SK-N-SH treated with all-trans-retinoic acid at 6 μM for 48 hours (cell line): ENCODE measurements around the gene CACNB2.

Source experiments
- ATAC-seq: fragments of 200-7000 bp; cut with Tn5 transposase; 3 replicates; pipeline ENCODE4 v1.9.1; 2020; ENCODE audit warnings: mild to moderate bottlenecking, moderate library complexity
- BACH2 ChIP-seq: fragments of 250-450 bp; sonication (Bioruptor Pico); IDR thresholded peaks from 2 replicates; pipeline ENCODE4 v1.9.0; 2021; ENCODE audit warnings: mild to moderate bottlenecking, borderline replicate concordance
- CREB5 ChIP-seq: fragments of 250-450 bp; sonication (Bioruptor Pico); IDR thresholded peaks from 2 replicates; pipeline ENCODE4 v1.5.1; 2020; ENCODE audit warnings: low read depth, mild to moderate bottlenecking, moderate library complexity
- CSDC2 ChIP-seq: fragments of 250-450 bp; sonication (Bioruptor Pico); IDR thresholded peaks from 2 replicates; pipeline ENCODE4 v1.5.0; 2020; ENCODE audit warnings: mild to moderate bottlenecking, moderate library complexity
- CSRNP3 ChIP-seq: fragments of 250-450 bp; sonication (Bioruptor Pico); IDR thresholded peaks from 2 replicates; pipeline ENCODE4 v1.5.1; 2021; ENCODE audit warnings: mild to moderate bottlenecking, moderate library complexity
- ESRRG ChIP-seq: fragments of 250-450 bp; sonication (Bioruptor Pico); IDR thresholded peaks from 2 replicates; pipeline ENCODE4 v1.6.1; 2021; ENCODE audit warnings: mild to moderate bottlenecking
- GLIS3 ChIP-seq: fragments of 250-450 bp; sonication (Bioruptor Pico); IDR thresholded peaks from 2 replicates; pipeline ENCODE4 v1.5.0; 2020; ENCODE audit warnings: mild to moderate bottlenecking, moderate library complexity
- PATZ1 ChIP-seq: fragments of 250-450 bp; sonication (Bioruptor Pico); IDR thresholded peaks from 2 replicates; pipeline ENCODE4 v1.8.0; 2020; ENCODE audit warnings: mild to moderate bottlenecking, moderate library complexity, borderline replicate concordance
- POU6F1 ChIP-seq: fragments of 250-450 bp; sonication (Bioruptor Pico); IDR thresholded peaks from 2 replicates; pipeline ENCODE4 v1.8.0; 2021; ENCODE audit warnings: low read depth, mild to moderate bottlenecking, moderate library complexity, borderline replicate concordance
- PPARA ChIP-seq: fragments of 250-450 bp; sonication (Bioruptor Pico); IDR thresholded peaks from 2 replicates; pipeline ENCODE4 v1.5.0; 2020; ENCODE audit warnings: mild to moderate bottlenecking, borderline replicate concordance
- RARB ChIP-seq: fragments of 250-450 bp; sonication (Bioruptor Pico); IDR thresholded peaks from 2 replicates; pipeline ENCODE4 v1.8.0; 2021; ENCODE audit warnings: mild to moderate bottlenecking, moderate library complexity
- TCF4 ChIP-seq: fragments of 250-450 bp; sonication (Bioruptor Pico); IDR thresholded peaks from 2 replicates; pipeline ENCODE4 v1.8.0; 2021; ENCODE audit warnings: mild to moderate bottlenecking, moderate library complexity, borderline replicate concordance
- TOX ChIP-seq: fragments of 250-450 bp; sonication (Bioruptor Pico); IDR thresholded peaks from 2 replicates; pipeline ENCODE4 v1.8.0; 2021; ENCODE audit warnings: mild to moderate bottlenecking, moderate library complexity, borderline replicate concordance
- TSHZ2 ChIP-seq: fragments of 250-450 bp; sonication (Bioruptor Pico); IDR thresholded peaks from 2 replicates; pipeline ENCODE4 v1.5.0; 2020; ENCODE audit warnings: mild to moderate bottlenecking, moderate library complexity
- ZC3H10 ChIP-seq: fragments of 250-450 bp; sonication (Bioruptor Pico); IDR thresholded peaks from 2 replicates; pipeline ENCODE4 v1.5.1; 2021; ENCODE audit warnings: mild to moderate bottlenecking, moderate library complexity
- ZFP30 ChIP-seq: fragments of 450-650 bp; formaldehyde crosslinking; IDR thresholded peaks from 2 replicates; pipeline ENCODE4 v1.5.0; 2022; ENCODE audit warnings: mild to moderate bottlenecking, moderate library complexity
- ZNF565 ChIP-seq: fragments of 450-650 bp; formaldehyde crosslinking; conservative IDR thresholded peaks from 2 replicates; pipeline ENCODE4 v1.5.0; 2020; ENCODE audit warnings: low read depth, mild to moderate bottlenecking, moderate library complexity
- ZNF70 ChIP-seq: fragments of 450-650 bp; formaldehyde crosslinking; IDR thresholded peaks from 2 replicates; pipeline ENCODE4 v1.5.0; 2020; ENCODE audit warnings: mild to moderate bottlenecking, moderate library complexity
- ZNF8 ChIP-seq: fragments of 450-650 bp; formaldehyde crosslinking; IDR thresholded peaks from 2 replicates; pipeline ENCODE4 v1.5.0; 2020; ENCODE audit warnings: mild to moderate bottlenecking, moderate library complexity

Gene CACNB2

GRCh38 chr10:18140149-18140956 is at the start of gene CACNB2:
Gene CACNB2, plus strand, starts transcription at chr10:18140424.
- peak; percentile 78 for ATAC-seq
- TF ChIP-seq GLIS3 = no peak
- TF ChIP-seq BACH2 (CRISPR knock-in tag) = no peak
- TF ChIP-seq POU6F1 = no peak
- no peak for TF ChIP-seq TOX
- TF ChIP-seq CREB5 = no peak
- no peak for TF ChIP-seq TSHZ2 (CRISPR knock-in tag)
- no peak for TF ChIP-seq ZNF565
- no peak for TF ChIP-seq ZNF70 (CRISPR knock-in tag)
- TF ChIP-seq RARB (CRISPR knock-in tag) = no peak
- TF ChIP-seq CSRNP3 (CRISPR knock-in tag) = no peak
- no peak for TF ChIP-seq CSDC2 (CRISPR knock-in tag)
- TF ChIP-seq ESRRG = no peak
- TF ChIP-seq TCF4 (CRISPR knock-in tag) = no peak
- TF ChIP-seq PATZ1 (CRISPR knock-in tag) = no peak
- TF ChIP-seq ZFP30 = no peak
- TF ChIP-seq ZNF8 (CRISPR knock-in tag) = no peak

- TF ChIP-seq CREB5 = no peak
- TF ChIP-seq ZC3H10 = no peak
- no peak for TF ChIP-seq ZNF70 (CRISPR knock-in tag)
- no peak for TF ChIP-seq TCF4 (CRISPR knock-in tag)
- TF ChIP-seq ESRRG = no peak
- TF ChIP-seq TSHZ2 (CRISPR knock-in tag) = no peak
- no peak for TF ChIP-seq PPARA (CRISPR knock-in tag)
- TF ChIP-seq TOX = no peak
- TF ChIP-seq BACH2 (CRISPR knock-in tag) = no peak
- TF ChIP-seq, all 23 proteins: peak for 0
- no peak for ATAC-seq
Observed at GRCh38 chr10:18094332-18094731, 45.9 kb upstream of the CACNB2 start.
